LNCAP (cell line): ENCODE measurements around the gene FOXI3.

Experiments
- CTCF ChIP-seq: fragments of 450-650 bp; IDR thresholded peaks from 2 replicates; pipeline ENCODE4 v1.5.1; 2017; ENCODE audit warnings: mild to moderate bottlenecking

Gene FOXI3

GRCh38 chr2:88450925-88451810, 1.3 kb downstream of the FOXI3 start:
- no peak for TF ChIP-seq CTCF

GRCh38 chr2:88450186-88450585, 2.3 kb downstream of the FOXI3 start:
- TF ChIP-seq CTCF, result no peak

- TF ChIP-seq CTCF, result no peak
Observed at GRCh38 chr2:88448248-88448647, 4.2 kb downstream of the FOXI3 start.

GRCh38 chr2:88443353-88443938, 9.0 kb downstream of the FOXI3 start:
- TF ChIP-seq CTCF, result no peak

GRCh38 chr2:88442473-88442872, 10.0 kb downstream of the FOXI3 start:
- TF ChIP-seq CTCF, result no peak

- TF ChIP-seq CTCF, result no peak
Observed at GRCh38 chr2:88442061-88442460, 10.4 kb downstream of the FOXI3 start.

GRCh38 chr2:88437010-88437409, 15.5 kb downstream of the FOXI3 start:
- TF ChIP-seq CTCF, result no peak
